DOHH2 (cell line): ENCODE measurements around the gene ITPR3.

Experiments
- EZH2phosphoT487 ChIP-seq: fragments of 200-600 bp; sonication (generic); IDR thresholded peaks from 2 replicates; pipeline ENCODE4 v1.6.1; 2017; ENCODE audit warnings: borderline replicate concordance, mild to moderate bottlenecking, antibody characterized with exemption, low read length, moderate library complexity, mixed read lengths
- TF ChIP-seq, protein P1 (sequence below): fragments of 200-600 bp; sonication (generic); IDR thresholded peaks from one replicate; pipeline ENCODE4 v1.5.1; 2014; ENCODE audit warnings: antibody characterized with exemption, mild to moderate bottlenecking, low read depth, low read length; ENCODE audit not compliant: poor library complexity, severe bottlenecking

DNA sequence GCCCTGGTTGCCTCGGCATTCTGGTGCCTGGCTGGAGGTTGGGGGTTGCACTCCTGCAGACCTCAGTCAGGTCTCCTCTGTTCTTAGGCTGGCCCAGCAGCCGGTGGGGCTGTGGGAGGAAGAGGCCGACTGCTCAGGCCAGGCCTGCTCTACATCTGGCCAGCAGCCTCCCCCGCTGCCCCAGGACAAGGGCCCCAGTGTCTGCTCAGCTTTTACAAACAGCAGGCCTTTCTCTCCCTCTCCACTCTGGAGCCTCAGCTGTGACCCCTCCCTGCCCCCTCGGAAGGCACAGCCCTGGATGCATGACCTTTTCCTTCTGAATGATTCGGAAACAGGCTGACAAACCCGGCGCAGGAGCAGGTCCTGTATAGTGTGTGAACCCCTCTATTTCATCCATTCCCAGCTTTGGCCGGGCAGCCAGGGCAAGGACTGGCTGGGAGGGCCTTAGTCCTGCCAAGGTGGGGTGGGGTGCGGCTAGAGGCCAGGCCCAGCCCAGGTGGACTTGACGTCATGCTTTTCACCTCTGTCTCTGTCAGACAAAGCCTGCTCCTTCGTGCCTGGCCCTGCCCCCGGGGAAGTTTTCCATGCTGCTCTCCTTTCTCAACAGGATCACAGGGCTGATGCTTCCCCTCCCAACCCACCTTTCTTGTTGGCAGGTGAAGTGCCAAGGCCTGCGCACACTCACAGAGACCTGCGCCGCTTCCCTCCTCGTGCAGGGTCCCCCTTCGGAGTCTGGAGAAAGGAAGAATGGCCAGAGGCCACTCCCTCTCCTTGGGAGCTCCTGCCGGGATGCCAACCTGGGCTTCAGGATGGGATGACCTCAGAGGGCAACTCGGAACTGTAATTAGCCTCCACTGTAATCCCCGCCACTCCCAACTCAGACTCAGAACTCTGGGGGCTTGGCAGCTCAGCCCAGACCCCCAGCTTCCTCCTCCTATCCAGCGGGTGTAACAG, 10.1 kb upstream of the ITPR3 start:
- TF ChIP-seq, protein P1, sequence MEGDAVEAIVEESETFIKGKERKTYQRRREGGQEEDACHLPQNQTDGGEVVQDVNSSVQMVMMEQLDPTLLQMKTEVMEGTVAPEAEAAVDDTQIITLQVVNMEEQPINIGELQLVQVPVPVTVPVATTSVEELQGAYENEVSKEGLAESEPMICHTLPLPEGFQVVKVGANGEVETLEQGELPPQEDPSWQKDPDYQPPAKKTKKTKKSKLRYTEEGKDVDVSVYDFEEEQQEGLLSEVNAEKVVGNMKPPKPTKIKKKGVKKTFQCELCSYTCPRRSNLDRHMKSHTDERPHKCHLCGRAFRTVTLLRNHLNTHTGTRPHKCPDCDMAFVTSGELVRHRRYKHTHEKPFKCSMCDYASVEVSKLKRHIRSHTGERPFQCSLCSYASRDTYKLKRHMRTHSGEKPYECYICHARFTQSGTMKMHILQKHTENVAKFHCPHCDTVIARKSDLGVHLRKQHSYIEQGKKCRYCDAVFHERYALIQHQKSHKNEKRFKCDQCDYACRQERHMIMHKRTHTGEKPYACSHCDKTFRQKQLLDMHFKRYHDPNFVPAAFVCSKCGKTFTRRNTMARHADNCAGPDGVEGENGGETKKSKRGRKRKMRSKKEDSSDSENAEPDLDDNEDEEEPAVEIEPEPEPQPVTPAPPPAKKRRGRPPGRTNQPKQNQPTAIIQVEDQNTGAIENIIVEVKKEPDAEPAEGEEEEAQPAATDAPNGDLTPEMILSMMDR: no peak
- no peak for TF ChIP-seq EZH2phosphoT487
